ENCODE measurements around the gene MMP11.

GRCh38 chr22:23829845-23830372, 57.3 kb downstream of the MMP11 start:
- TF ChIP-seq POLR2A (IDR thresholded peaks at IDR 0.05) = no peak
- no peak for TF ChIP-seq CTCF (IDR thresholded peaks at IDR 0.05)
- TF ChIP-seq EP300 (IDR thresholded peaks at IDR 0.05) = no peak
- no peak for TF ChIP-seq POLR2AphosphoS5 (IDR thresholded peaks at IDR 0.05)

All from suprapubic skin (tissue), 4 donors.